ENCODE results near the gene SLC25A44.
"Not testable (repeated sequence)": the region's sequence is repeated elsewhere in the genome, so short reads cannot be mapped to it uniquely, and the experiment has no call there.

SLC25A44 gene

DNA sequence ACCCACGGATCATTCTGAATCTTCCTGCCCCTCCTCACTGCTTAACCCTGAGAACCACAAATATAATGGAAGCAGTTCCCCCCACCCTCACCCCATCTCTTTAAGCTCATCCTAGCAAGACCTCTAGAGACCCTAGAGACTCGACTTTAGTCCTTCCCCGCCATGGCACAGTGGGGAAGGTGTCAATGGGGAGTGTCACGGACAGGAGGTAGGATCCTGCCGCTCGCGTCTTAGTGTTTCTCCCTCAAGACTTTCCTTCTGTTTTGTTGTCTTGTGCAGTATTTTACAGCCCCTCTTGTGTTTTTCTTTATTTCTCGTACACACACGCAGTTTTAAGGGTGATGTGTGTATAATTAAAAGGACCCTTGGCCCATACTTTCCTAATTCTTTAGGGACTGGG lies 18.2 kb downstream of the SLC25A44 start:
- DNase-seq = no peak

DNA sequence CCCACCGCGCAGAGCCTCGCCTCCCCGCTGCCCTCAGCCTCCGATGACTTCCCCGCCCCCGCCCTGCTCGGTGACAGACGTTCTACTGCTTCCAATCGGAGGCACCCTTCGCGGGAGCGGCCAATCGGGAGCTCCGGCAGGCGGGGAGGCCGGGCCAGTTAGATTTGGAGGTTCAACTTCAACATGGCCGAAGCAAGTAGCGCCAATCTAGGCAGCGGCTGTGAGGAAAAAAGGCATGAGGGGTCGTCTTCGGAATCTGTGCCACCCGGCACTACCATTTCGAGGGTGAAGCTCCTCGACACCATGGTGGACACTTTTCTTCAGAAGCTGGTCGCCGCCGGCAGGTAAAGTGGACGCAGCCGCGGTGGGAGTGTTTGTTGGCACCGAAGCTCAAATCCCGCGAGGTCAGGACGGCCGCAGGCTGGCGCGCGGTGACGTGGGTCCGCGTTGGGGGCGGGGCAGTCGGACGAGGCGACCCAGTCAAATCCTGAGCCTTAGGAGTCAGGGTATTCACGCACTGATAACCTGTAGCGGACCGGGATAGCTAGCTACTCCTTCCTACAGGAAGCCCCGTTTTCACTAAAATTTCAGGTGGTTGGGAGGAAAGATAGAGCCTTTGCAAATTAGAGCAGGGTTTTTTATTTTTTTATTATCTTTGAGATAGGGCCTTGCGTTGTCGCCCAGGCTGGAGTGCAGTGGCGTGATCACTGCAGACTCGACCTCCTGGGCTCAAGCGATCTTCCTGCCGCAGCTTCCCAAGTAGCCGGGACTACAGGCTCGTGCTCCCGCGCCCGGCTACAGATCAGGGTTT lies 19.1 kb downstream of the SLC25A44 start, which contains the start of gene PMF1:
PMF1 (plus strand) TSS at position 175 of the 811 bp plus-strand sequence; CDS start at position 184, 9 bp downstream.
- DNase-seq = peak; percentile 91

DNA sequence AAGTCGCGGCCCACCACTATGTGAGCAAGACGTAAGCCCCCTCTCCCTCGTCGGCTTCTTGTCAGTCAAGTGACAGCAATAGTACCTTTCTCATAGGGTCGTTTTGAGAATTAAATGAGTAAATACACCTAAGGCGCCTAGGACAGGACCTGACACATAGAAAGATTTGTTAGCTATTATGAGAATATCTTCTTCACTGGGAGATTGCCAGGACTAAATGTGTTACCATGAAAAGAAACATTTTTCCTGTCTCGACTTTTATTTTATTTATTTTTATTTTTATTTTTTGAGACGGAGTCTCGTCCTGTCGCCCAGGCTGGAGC lies 19.7 kb downstream of the SLC25A44 start:
- no peak for DNase-seq

DNA sequence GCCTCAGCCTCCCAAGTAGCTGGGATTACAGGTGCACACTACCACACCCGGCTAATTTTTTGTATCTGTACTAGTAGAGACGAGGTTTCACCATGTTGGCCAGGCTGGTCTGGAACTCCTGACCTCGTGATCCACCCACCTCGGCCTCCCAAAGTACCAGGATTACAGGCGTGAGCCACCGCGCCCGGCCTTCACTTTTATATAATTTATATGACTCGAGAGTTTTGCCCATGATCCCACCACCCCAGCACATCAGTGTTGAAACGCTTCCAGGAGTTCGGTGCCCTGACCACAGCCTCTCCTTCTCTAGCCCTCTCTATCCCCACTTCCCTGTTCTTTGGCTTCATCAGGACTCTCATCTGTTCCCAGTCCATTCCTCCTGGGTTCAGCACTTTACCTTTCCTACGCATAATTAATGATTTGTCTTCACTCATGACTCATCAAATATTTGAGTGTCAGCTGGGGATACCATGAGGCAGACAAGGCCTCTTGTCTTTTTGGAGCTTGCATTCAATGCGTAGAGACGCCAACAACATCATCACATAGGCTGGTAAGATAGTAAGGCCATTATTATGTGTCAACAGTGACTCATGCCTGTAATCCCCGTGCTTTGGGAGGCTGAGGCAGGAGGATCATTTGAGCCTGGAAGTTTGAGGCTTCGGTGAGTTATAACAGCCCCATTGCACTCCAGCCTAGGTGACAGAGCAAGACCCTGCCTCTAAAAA lies 20.3 kb downstream of the SLC25A44 start:
- DNase-seq = no peak

DNA sequence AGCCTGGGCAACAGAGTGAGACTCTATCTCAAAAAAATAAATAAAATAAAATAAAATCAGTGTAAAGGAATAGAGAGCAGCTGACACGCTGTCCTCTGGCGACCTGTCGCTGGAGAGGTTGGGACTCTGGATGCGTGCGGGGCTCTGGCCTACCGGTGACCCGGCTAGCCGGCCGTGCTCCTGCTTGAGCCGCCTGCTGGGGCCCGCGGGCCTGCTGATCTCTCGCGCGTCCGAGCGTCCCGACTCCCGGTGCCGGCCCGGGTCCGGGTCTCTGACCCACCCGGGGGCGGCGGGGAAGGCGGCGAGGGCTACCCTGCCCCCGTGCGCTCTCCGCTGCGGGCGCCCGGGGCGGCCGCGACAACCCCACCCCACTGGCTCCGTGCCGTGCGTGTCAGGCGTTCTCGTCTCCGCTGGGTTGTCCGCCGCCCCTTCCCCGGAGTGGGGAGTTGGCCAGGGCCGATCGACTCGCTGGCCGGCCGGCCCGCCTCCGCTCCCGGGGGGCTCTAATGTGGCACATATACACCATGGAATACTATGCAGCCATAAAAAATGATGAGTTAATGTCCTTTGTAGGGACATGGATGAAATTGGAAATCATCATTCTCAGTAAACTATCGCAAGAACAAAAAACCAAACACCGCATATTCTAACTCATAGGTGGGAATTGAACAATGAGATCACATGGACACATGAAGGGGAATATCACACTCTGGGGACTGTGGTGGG lies 22.6 kb downstream of the SLC25A44 start:
- DNase-seq = not testable (repeated sequence)

DNA sequence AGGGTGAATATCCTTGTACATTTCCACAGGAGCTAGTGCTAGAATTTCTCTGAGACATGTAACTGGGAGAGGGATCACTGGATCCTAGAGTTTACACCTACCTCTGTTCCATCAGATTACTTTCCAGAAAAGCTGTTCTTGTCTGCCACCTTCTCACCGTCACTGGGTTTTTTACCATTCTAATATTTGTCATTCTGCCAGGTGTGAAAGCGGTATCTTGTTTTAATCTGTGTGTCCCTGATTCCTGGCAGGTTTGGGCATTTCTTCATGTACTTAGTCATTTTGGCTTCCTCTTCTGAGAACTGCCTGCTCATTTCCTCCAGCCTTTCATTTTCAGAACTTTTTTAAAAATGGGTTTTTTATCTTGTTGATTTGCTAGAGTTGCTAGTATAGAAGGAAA lies 24.0 kb downstream of the SLC25A44 start:
- DNase-seq = no peak

DNA sequence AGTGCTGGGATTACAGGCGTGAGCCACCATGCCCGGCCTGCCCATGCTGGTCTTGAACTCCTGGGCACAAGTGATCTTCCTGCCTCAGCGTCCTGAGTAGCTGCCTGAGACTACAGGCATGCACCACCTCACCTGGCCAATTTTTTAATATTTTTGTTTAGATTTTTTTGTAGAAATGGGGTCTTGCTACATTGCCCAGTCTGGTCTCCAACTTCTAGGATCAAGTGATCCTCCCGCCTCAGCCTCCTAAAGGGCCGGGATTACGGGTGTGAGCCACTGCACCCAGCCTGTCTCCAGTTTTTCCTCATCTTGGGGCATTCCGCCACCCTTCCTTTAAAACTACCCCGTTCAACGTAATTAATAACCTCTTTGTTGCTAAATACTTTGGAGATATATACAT lies 26.3 kb downstream of the SLC25A44 start:
- DNase-seq = no peak

DNA sequence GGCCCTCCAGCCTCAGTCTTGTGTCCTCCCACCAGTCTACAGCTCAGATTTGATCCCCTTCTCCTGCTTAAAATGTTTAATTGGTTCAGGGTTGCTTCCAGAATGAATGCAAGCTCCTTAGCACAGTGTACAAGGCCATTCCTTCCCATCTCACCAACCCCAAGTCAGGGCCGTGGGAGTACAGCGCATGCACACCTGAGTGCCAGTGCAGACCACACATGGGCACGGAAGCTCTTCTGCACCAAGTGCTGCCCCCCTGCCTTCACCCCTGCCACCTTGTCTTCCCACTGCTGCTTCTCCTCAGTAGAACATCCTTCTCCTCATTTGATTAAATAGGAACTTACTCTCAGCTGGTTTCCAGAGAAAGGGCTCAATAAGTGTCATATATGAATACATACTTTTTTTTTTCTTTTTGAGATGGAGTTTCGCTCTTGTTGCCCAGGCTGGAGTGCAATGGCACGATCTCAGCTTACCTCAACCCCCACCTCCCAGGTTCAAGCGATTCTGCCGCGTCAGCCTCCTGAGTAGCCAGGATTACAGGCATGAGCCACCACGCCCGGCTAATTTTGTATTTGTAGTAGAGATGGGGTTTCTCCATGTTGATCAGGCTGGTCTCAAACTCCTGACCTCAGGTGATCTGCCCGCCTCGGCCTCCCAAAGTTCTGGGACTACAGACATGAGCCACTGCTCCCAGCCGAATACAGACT lies 28.2 kb downstream of the SLC25A44 start:
- no peak for DNase-seq

DNA sequence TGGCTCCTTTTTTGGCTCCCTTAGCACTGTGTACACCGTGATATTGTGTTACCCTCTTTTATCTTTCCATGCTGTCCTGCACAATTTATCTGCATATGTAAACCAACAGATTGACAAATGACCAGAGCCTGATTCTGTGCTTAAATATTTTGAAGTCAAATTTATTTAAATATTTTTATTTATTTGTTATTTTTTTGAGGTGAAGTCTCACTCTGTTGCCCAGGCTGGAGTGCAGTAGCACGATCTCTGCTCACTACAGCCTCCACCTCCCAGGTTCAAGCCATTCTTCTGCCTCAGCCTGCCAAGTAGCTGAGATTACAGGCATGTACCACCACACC lies 31.7 kb downstream of the SLC25A44 start:
- DNase-seq = no peak

DNA sequence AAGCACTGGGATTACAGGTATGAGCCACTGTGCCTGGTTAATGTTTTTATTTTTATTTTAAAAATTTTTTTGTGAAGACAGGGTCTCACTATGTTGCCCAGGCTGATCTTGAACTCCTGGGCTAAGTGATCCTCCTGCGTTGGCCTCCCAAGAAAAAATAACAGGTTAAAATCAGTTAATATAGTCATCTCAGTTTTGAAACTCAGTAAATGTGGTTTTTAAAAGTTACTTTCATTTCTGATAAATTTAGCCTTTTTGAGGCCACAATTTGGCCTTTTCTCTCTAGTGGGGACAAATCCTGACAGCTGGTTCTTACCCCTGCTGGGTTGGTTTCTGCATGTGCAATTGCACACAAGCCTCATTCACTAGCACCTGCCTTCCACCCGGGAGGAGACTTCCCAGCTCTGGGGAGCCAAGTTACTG lies 32.2 kb downstream of the SLC25A44 start:
- no peak for DNase-seq

DNA sequence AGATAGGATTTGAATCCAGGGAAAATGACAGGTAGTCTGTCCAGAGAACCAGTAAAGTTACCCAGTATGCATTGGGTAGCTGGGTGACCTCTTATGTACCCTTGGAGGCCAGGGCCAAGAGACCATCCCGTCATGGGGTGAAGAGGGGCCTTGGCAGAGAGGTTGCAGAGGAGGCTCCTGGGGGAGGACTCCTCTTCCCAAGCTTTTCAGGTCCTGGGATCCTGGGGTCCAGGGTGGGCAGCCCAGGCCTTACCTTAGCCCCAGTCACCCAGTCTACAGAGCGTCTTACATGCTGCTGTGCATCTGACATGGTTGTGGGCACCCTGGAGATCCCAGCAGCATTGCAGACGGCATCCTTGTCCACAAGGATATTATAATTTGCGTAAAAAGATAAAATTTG lies 32.9 kb downstream of the SLC25A44 start:
- DNase-seq = no peak

DNA sequence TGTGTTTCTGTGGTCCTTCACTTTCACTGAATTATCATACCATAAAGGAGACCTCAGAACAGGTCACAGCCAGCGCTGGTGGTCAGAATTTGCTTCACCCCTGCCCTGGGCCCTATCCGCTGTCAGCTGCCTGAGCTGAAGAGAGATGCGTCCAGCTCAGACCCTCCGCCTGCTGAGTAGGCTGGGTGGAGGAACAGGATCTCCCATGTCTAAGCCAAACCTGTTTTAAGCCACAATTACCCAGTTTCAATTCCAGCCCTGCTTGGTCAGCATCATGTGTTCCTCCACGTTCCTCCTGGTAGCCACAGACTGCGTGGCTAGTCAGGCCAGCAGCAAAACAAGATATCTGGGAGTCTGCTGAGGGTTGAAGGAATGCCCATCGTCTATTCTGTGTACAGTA lies 34.6 kb downstream of the SLC25A44 start:
- no peak for DNase-seq

DNA sequence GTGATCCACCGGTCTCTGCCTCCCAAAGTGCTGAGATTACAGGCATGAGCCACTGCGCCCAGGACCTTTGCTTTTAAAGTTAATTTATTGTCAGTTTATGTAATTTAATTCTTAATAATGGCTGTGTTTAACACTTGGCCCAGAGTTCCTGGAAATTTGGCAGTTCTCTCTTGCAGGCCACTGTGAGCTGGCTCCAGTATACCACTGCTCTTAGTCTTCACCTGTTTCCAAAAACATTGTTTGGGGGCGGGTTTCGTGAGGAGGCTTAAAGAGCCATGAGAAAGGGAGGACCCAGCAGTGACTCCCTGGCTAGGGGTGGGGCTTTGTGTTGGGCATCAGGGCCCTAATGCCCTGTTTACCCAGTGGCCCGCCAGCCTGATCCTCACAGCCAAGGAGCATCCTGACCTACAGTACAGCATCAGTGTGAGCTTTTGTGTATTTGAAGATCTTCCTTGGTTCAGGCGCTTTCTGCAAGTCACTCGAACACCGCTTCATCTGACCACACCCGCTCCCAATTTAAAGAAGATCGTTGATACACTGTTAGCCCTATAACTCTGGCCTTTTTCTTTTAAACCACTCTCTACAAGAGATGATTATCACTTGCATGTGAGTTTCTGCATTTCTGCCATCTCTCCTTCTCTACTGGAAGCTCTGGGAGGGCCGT lies 36.0 kb downstream of the SLC25A44 start:
- DNase-seq = no peak

DNA sequence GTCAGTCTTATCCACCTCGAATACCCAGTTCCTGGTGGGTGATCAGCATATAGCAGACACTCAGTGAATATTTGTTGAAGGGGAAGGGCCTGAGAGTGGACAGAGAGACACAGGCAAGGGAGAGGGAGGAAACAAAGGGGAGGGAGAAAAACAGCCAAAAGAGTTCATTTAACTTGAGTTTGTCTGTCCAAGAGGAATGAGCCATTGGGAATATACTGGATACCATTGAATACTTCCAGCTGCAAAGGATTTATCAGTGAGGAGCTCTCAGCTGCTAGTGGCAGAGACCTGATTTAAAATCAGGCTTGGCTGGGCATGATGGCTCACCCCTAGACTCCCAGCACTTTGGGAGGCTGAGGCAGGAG lies 36.6 kb downstream of the SLC25A44 start:
- no peak for DNase-seq

DNA sequence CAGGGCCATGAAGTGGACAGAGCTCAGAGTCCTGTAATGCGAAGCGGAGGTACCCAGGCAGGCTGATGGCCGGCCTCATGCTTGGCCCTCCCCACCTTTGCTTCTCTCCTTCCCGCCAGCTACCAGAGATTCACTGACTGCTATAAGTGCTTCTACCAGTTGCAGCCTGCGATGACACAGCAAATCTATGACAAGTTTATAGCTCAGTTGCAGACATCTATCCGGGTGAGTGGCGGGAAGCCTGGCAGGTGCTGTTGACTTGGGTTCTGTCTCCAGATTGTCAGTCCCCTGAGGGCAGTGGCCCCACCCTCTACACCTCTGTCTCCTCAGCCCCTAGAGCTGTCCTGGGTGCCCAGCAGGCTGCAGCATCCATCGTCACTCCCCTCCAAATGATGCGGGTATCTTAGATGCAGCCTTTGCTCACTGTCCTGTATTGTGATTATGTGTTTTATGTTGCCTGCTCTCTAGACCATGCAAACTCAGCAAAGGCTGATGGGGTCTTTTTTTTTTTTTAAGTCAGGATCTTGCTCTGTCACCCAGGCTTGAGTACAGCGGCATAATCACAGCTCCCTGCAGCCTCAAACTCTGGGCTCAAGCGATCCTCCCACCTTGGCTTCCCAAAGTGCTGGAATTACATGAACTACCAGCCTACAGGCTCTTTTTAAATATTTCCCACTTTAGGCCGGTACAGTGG lies 38.4 kb downstream of the SLC25A44 start:
- DNase-seq = no peak

DNA sequence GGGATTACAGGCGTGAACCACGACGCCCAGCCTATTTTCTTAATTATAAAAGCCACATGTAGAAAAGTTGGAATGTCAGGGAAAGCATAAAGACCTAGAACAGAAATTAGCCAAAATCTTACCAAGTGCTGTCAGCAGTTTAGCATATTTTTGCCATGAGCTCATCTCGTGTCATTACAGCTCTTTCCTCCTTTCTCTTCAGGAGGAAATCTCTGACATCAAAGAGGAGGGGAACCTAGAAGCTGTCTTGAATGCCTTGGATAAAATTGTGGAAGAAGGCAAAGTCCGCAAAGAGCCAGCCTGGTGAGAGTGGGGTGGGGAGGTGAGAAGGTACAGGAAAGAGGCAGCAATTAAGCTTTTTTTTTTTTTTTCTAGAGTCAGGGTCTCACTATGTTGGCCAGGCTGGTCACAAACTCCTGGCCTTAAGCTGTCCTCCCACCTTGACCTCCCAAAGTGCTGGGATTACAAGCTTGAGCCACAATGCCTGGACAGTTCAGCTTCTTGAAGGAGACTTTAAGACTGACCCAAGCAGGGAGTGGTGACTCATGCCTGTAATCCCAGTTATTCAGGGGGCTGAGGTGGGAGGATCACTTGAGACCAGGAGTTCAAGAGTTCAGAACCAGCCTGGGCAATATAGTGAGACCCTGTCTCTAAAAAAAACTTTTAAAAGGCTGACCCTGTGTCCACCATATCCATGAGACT lies 39.7 kb downstream of the SLC25A44 start:
- no peak for DNase-seq

DNA sequence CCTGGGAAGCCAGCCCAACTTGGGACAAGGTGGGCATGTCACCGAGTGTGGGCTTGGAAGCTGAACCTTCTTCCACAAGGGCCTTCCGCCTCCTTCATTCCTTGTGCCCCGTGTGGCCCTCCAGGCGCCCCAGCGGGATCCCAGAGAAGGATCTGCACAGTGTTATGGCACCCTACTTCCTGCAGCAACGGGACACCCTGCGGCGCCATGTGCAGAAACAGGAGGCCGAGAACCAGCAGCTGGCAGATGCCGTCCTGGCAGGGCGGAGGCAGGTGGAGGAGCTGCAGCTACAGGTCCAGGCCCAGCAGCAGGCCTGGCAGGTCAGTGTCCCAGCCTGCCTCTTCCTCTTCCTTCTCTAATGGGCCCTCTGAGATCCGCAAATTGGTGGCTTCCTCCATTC lies 42.3 kb downstream of the SLC25A44 start:
- no peak for DNase-seq

DNA sequence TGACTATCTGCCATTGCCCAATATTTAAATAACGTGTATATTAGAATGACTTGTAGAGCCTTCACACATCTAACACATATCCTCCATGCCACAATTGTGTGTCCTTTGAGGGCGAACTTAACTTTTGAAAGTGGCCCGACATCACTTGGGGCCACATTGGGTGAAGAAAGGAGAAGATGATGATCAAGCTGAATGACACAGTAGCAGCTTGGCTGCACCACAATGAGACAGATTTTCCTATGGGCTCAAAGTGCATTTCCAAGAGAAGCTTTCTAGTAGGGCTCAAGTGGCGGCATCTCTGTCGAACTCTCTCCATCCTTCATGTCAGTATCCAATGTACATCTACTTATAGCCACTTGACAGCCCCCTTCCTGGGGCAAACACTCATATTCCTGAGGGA lies 44.3 kb downstream of the SLC25A44 start:
- DNase-seq = no peak

DNA sequence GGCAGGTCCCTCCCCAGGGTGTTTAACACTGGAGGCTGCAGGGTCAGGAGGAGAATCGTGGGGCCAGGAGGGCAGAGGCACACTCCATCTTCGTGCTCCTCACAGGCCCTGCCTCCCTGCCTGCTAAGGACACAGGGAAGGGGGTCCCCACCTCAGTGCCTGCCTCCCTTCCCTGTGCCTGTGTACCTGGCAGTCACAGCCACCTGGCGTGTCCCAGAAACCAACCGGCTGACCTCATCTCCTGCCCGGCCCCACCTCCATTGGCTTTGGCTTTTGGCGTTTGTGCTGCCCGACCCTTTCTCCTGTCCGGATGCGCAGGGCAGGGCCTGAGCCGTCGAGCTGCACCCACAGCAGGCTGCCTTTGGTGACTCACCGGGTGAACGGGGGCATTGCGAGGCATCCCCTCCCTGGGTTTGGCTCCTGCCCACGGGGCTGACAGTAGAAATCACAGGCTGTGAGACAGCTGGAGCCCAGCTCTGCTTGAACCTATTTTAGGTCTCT lies 47.5 kb downstream of the SLC25A44 start:
- no peak for DNase-seq

DNA sequence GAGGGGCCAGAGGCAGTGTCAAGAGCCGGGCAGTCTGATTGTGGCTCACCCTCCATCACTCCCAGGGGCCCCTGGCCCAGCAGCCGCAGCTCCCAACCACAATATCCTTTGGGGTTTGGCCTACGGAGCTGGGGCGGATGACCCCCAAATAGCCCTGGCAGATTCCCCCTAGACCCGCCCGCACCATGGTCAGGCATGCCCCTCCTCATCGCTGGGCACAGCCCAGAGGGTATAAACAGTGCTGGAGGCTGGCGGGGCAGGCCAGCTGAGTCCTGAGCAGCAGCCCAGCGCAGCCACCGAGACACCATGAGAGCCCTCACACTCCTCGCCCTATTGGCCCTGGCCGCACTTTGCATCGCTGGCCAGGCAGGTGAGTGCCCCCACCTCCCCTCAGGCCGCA lies 48.0 kb downstream of the SLC25A44 start, which contains the start of gene BGLAP:
BGLAP (plus strand) TSS at position 259 of the 400 bp plus-strand sequence; CDS start at position 307, 48 bp downstream.
- DNase-seq = peak; percentile 37

DNA sequence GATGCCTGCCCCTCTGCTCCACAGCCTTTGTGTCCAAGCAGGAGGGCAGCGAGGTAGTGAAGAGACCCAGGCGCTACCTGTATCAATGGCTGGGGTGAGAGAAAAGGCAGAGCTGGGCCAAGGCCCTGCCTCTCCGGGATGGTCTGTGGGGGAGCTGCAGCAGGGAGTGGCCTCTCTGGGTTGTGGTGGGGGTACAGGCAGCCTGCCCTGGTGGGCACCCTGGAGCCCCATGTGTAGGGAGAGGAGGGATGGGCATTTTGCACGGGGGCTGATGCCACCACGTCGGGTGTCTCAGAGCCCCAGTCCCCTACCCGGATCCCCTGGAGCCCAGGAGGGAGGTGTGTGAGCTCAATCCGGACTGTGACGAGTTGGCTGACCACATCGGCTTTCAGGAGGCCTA lies 48.8 kb downstream of the SLC25A44 start:
- no peak for DNase-seq

Measured in GDM1 (cell line).